ENCODE data around the gene DLG5.

DLG5 gene

DNA sequence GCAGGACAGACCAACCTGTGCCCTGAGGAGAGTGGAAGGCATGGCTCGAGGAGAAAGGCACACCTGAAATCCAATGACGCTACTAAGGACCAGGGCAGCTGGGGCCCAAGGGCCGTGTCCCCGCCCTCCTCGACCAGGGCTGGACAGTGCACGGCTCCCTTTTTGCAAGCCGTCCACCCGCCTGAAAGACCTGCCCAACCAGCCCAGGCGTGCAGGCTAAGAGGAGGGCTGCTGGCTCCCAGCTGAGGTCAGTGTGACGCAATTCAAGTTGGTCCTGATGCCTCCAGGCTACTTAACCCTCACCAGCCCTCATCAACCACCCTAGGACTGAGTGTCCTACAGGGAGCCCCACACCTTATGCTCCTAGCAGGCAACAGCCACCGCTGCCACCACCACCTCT lies 69.3 kb downstream of the DLG5 start:
- TF ChIP-seq, protein P1, sequence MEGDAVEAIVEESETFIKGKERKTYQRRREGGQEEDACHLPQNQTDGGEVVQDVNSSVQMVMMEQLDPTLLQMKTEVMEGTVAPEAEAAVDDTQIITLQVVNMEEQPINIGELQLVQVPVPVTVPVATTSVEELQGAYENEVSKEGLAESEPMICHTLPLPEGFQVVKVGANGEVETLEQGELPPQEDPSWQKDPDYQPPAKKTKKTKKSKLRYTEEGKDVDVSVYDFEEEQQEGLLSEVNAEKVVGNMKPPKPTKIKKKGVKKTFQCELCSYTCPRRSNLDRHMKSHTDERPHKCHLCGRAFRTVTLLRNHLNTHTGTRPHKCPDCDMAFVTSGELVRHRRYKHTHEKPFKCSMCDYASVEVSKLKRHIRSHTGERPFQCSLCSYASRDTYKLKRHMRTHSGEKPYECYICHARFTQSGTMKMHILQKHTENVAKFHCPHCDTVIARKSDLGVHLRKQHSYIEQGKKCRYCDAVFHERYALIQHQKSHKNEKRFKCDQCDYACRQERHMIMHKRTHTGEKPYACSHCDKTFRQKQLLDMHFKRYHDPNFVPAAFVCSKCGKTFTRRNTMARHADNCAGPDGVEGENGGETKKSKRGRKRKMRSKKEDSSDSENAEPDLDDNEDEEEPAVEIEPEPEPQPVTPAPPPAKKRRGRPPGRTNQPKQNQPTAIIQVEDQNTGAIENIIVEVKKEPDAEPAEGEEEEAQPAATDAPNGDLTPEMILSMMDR (IDR thresholded peaks at IDR 0.05; ENCODE audit: extremely low read depth, missing control alignments) = no peak
- no peak for DNase-seq (ENCODE audit: low spot score)

DNA sequence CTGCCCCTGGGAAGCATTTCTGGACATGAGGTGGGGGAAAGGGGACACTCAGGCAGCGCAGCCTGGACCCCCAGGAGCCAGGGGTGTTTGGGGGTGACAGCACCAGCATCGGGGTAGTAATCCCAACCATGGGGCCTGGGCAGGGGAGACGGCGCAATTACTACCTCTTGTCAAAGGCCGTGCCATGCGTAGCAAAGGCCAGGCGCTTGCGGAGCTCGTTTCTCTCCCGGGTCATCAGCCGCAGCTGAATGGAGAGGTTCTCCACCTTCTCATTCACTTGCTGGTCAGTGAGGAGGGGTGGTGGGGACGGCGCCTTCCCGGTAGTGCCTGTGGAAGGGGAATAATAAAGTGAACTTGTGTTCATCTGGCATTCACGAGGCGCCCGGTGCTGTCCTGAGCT lies 70.0 kb downstream of the DLG5 start:
- TF ChIP-seq, protein P1 (IDR thresholded peaks at IDR 0.05; ENCODE audit: extremely low read depth, missing control alignments) = no peak

DNA sequence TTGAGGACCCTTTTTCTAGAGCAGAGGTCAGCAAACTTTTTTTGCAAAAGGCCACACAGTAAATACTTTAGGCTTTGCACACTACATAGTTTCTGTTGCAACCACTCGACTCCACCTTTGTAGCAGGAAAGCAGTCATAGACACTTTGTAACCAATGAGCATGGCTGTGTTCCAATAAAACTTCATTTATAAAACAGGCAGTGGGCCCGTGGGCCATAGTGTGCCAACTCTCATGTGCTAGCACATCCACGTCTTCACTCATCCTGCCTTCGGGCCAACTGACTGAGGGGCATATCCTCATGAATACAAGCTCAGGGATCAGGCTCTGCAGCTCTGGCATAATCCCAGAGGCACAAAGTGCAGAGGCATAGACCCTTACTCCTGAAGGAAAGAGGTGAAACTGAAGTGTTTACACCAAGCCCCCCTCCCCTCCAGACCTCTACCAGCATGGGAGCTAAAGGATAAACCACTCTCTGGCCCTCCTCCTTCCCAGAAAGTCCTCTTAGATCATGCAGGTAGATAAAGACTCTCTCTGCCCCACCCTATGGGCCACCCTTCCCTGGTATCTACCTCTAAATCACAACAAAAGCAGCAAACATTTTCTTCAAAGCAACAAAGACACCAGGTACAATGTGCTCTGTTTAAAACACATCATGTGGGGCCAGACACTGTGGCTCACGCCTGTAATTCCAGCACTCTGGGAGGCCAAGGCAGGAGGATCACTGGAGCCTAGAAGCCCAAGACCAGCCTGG lies 71.0 kb downstream of the DLG5 start:
- TF ChIP-seq, protein P1 (IDR thresholded peaks at IDR 0.05; ENCODE audit: extremely low read depth, missing control alignments) = no peak
- no peak for DNase-seq (ENCODE audit: low spot score)

More for the DNA sequence above, 70.0 kb downstream of the DLG5 start:
- no peak for DNase-seq (ENCODE audit: low spot score)

DNA sequence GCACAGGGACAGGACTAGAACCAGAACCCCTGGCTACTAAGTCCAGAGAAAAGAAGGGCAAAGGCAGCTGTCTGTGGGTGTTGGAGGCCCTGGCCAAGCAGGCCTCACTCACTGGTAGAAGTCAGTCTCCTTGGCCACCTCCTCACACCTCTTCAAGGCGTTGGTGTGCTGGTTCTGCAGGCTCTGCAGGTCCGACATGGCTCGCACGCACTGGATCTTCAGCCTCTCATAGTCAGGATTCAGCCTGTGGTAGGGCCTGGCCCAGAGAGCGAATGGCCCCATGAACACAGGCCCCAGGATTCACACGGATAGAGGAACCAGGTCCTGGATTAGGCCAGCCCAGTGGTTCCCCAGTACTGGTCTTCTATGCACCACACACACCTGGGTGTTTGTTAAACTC lies 72.4 kb downstream of the DLG5 start:
- TF ChIP-seq, protein P1 (IDR thresholded peaks at IDR 0.05; ENCODE audit: extremely low read depth, missing control alignments) = no peak
- no peak for DNase-seq (ENCODE audit: low spot score)

DNA sequence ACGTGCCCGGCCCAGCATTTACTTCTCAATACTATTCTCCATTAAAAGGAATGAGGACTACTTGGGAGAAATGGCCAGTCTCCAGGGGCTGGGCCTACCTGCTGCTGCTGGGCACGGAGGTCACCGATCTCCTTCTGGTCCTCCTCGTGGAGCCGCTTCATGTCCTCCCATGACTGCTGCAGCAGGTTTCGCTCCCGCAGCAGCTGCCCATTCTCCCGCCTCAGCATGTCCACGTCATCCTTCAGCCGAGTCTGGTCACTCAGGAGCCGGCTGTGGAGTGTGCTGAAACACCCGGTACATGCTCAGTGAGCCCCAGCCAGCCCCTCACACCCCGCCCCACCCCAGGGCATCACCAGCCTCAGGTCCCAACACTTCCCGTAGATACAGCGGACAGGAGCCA lies 73.3 kb downstream of the DLG5 start:
- TF ChIP-seq, protein P1 (IDR thresholded peaks at IDR 0.05; ENCODE audit: extremely low read depth, missing control alignments) = no peak
- DNase-seq (ENCODE audit: low spot score) = no peak

DNA sequence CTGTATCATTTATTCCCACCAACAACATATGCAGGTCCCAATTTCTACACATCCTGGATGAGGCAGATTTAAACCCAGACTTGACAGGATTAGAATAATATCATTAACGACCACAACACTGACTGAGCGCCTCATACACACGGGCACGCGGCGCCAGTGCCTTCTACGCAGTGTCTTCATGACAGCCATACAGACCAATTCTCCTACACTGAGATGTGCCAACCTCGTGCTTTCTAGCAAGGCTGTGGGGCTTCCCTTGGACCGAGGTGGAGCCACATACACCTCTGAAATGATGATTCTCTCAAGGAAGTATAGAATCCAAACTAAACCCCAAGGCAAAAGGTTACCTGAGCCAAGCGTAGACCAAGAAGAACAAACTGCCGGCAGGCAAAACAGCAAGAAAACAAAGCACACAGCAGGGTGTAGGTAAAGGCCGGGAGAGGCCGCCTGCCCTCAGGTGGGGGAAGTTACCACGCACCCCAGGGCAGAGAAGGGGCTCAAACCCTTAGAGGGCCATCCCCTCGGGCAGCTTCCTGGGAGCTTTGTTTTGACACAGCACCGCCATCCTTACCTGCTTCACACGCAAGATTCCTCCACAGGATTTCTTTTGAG lies 75.8 kb downstream of the DLG5 start:
- TF ChIP-seq, protein P1 (IDR thresholded peaks at IDR 0.05; ENCODE audit: extremely low read depth, missing control alignments) = no peak
- no peak for DNase-seq (ENCODE audit: low spot score)

DNA sequence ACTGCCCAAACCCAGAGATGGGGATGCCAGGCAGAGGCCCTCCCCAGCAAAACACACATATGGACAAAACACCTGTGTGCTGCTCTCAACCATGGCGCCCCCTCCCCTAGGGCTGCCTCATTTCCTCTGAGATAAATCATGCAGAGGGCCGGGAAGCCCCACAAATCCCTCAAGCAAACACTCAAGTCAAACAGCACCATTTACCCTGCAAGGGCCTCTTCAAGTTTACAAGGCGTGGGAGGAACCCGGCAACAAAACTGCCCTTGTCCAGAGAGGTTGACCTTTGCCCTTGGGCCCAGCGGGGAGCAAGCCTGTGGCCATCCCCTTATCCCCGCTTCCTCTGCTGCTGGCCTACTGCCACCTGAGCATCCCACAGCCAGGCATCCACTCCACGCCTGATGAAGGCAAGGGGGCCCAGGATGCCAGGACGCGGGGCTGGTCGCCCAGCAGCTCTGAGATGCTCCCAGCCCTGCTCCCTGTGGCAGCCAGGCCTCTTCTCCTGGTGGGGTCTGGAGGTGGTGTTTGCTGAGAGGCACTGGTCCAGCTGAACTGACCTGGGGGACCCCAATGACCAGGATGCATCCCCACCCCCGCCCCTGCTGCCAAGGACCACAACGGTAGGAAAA lies 77.4 kb downstream of the DLG5 start:
- DNase-seq (ENCODE audit: low spot score) = peak; percentile 50
- TF ChIP-seq, protein P1 (IDR thresholded peaks at IDR 0.05; ENCODE audit: extremely low read depth, missing control alignments) = no peak
